ENCODE measurements around the gene SEZ6L2. TPM values are rescaled to one million over a fixed set of nuclear protein-coding genes. Genes with fewer than 3 reads are reported as not detected.

The SEZ6L2 gene
- total RNA-seq, 6 experiments from 2014 or later, result 0.15 to 0.56 (median 0.32) TPM

DNA sequence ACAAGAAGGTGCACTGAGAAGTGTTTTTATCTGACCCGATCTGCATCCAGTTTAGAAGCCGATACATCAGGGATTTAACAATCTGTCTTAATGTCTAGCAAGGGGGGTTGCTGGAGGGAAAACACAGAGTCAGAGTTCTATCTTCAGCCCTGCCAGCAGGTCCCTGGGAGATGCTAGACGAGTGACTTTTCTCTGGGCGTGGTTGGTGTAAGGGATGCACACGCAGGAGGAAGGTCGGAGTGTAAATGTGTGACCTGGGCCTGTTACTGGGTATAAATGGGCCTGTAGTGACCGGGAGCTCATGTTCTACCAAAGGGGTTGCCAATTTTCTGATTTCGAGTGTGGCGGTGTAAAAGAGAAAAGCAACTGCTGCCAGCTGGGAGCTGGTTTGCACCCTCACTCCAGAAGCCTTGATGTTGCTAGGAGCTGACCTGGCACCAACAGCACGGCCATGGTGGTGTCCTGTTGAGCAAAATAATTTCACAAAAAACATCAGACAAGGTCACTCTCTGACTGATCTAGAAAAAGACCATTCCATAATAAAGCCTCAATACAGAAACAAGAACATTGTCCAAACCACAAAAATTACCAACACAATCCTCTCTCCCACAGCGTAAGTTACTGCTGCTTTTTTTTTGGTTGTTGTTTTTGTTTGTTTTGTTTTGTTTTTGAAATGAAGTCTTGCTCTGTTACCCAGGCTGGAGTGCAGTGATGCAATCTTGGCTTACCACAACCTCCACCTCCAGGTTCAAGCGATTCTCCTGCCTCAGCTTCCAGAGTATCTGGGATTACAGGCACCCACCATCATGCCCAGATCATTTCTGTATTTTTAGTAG, 27.9 kb upstream of the SEZ6L2 start:
- Histone ChIP-seq H3K4me3 (peak overlapping the region in 2 of 3 donors; percentile 77 to 96), H3K27me3 (no peaks in the 10 kb centered on the region), H3K9me3 (no peaks in the 10 kb centered on the region), H3K4me1 (peaks cover 0 to 17% (median 2%) of the 10 kb centered on the region in 4 donors), H3K36me3 (peaks cover 0 to 7% (median 0%) of the 10 kb centered on the region in 4 donors), H3K27ac (no peak overlapping the region)
- no peak for TF ChIP-seq POLR2A (IDR thresholded peaks at IDR 0.05)
- TF ChIP-seq, protein P1, sequence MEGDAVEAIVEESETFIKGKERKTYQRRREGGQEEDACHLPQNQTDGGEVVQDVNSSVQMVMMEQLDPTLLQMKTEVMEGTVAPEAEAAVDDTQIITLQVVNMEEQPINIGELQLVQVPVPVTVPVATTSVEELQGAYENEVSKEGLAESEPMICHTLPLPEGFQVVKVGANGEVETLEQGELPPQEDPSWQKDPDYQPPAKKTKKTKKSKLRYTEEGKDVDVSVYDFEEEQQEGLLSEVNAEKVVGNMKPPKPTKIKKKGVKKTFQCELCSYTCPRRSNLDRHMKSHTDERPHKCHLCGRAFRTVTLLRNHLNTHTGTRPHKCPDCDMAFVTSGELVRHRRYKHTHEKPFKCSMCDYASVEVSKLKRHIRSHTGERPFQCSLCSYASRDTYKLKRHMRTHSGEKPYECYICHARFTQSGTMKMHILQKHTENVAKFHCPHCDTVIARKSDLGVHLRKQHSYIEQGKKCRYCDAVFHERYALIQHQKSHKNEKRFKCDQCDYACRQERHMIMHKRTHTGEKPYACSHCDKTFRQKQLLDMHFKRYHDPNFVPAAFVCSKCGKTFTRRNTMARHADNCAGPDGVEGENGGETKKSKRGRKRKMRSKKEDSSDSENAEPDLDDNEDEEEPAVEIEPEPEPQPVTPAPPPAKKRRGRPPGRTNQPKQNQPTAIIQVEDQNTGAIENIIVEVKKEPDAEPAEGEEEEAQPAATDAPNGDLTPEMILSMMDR (IDR thresholded peaks at IDR 0.05), result no peak
- intact Hi-C loops (cut with DNase I), result no loop called here
- 83% methylated on average over 6 of the region's 12 CpGs for WGBS (ENCODE audit: insufficient coverage, low coverage, low lambda C conversion rate, missing lambda C conversion rate)
- no peak for DNase-seq
- no peak for ATAC-seq

DNA sequence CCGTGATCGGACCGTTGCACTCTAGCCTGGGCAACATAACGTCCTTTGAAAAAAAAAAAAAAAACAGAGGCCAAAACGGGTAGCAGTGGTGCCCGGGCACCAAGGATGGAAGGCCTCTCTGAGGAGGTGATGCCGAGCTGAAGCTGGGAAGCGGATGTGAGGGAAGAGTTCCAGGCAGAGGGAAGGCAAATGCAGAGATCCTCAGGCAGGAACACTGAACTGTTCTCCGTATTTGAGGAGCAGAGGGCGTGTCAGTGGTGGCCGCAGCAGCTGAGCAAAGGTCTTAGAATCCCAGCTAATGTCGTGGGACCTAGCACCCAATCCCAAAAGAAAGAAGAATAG, 27.3 kb upstream of the SEZ6L2 start:
- peaks cover 0 to 12% (median 0%) of the 10 kb centered on the region in 4 donors for H3K36me3 ChIP-seq
- ATAC-seq, result peak; percentile 47 to 58 (median 48)

DNA sequence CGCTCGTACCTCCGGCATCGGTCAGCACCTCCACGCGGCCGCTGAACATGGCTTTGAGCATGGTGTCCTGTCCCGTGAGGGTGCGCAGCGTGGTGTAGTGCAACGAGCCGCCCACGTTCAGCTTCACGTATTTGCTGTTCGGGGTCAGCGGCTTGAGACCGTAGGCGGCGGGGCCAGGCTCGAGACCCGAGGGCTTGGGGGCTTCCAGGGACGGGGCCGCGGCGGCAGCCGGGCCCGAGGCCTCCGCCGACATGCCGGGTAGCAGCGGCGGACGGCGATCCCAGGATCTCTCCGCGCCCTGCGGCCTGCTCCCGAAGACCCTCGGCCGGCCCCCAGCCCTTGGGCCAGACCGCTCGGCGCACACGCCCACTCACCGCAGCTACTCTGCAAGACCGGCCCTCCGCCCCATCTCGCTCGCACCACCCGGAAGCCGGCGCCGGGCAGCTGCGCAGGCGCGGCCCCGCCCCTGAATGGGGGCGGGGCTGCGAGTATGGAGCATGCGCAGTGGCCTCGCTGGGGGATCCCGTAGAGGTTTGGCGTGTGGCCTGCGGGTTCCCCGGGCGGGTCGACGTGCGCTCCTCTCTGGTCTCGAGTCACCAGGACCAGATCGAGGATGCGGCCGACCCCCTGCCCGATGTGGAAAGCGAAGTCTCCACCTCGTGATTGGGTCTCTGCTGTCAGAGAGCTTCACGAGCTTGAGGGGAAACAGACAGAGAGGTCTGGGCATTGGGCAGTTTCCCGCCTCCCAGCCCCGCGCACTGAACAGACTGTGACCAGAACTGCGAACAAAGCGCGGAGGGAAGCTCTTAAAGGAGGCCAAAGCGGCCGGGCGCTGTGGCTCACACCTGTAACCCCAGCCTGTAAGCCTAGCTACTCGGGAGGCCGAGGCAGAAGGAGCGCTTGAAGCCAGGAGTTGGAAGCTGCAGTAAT, 26.7 kb upstream of the SEZ6L2 start, which contains the start of gene KCTD13:
TSS of gene KCTD13 (minus strand) at position 446 of the 930 bp plus-strand sequence. CDS start at position 253, 193 bp downstream.
- intact Hi-C loops (cut with DNase I), result no loop called here
- peak; percentile 88 to 90 (median 89) for DNase-seq
- ATAC-seq, result peak; percentile 96 to 98 (median 98)
- Histone ChIP-seq H3K4me1 (peaks cover 0 to 17% (median 2%) of the 10 kb centered on the region in 4 donors), H3K27ac (peak within 1 kb of the TSS; percentile 59 to 86 (median 64)), H3K9me3 (no peaks in the 10 kb centered on the region), H3K4me3 (peak within 1 kb of the TSS; percentile 69 to 96 (median 77)), H3K27me3 (no peaks in the 10 kb centered on the region), H3K36me3 (peaks cover 0 to 12% (median 0%) of the 10 kb centered on the region in 4 donors)
- TF ChIP-seq, protein P1 (IDR thresholded peaks at IDR 0.05), result no peak
- TF ChIP-seq POLR2A (IDR thresholded peaks at IDR 0.05), result peak; percentile 76
- 0% methylated on average over 4 of the region's 89 CpGs for WGBS (ENCODE audit: insufficient coverage, low coverage, low lambda C conversion rate, missing lambda C conversion rate)

More for the DNA sequence above, 27.3 kb upstream of the SEZ6L2 start:
- peak in 1 of 3 donors; percentile 47 for DNase-seq
- no peak for TF ChIP-seq POLR2A (IDR thresholded peaks at IDR 0.05)
- TF ChIP-seq, protein P1 (IDR thresholded peaks at IDR 0.05), result no peak
- H3K27ac ChIP-seq, result peak overlapping the region; percentile 59 to 86 (median 64)
- no peaks in the 10 kb centered on the region for H3K27me3 ChIP-seq
- peak overlapping the region; percentile 69 to 96 (median 77) for H3K4me3 ChIP-seq
- peaks cover 0 to 17% (median 2%) of the 10 kb centered on the region in 4 donors for H3K4me1 ChIP-seq
- no peaks in the 10 kb centered on the region for H3K9me3 ChIP-seq
- WGBS (ENCODE audit: insufficient coverage, low coverage, low lambda C conversion rate, missing lambda C conversion rate), result 5% methylated on average over 10 of the region's 12 CpGs
- intact Hi-C loops (cut with DNase I), result no loop called here

DNA sequence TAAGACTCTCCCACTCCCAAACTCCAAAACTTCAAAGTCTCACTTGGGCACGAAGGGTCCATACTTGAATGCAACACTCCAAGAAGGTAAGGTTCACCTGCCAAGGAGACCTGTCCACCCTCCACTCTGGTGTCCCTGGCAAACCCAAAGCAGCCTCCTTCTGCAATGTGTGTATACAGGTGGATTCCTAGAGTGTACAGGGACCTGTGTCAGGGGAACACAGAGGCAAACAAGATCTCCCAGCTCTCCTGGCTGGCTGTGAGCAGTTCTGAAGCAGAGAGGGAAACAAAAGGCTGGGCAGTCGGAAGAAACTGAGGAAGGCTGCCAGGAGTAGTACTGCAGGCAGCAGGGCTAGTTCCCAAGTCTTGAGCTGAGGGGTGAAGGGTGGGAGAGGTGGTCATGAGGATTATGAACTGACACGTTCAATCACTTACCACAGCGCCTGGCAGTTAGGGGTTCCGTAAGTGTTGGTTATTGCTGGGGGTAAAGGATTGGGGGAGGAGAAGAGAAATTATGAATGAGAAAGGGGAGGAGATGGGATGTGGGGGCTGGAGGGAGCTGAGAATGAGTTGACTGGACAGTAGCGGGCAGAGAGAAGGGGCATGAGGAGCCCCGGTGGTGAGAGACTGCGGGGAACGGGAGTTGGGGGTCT, 25.9 kb upstream of the SEZ6L2 start:
- TF ChIP-seq, protein P1 (IDR thresholded peaks at IDR 0.05), result no peak
- TF ChIP-seq POLR2A (IDR thresholded peaks at IDR 0.05), result no peak
- 11% methylated on average over 9 of the region's 9 CpGs for WGBS (ENCODE audit: insufficient coverage, low coverage, low lambda C conversion rate, missing lambda C conversion rate)
- peak overlapping the region; percentile 69 to 96 (median 77) for H3K4me3 ChIP-seq
- no peaks in the 10 kb centered on the region for H3K27me3 ChIP-seq
- peaks cover 0 to 17% (median 2%) of the 10 kb centered on the region in 4 donors for H3K4me1 ChIP-seq
- no peaks in the 10 kb centered on the region for H3K9me3 ChIP-seq
- intact Hi-C loops (cut with DNase I), result no loop called here
- peaks cover 0 to 19% (median 0%) of the 10 kb centered on the region in 4 donors for H3K36me3 ChIP-seq
- H3K27ac ChIP-seq, result no peak overlapping the region
- DNase-seq, result no peak
- no peak for ATAC-seq

Data from right lobe of liver (tissue), 6 donors.